GM12873 (cell line): ENCODE results near the gene APOL4.

ENCODE experiments used
- CTCF ChIP-seq: IDR thresholded peaks from 2 replicates; pipeline ENCODE4 v1.5.1; 2012; ENCODE audit warnings: low read depth, mild to moderate bottlenecking, moderate library complexity, low read length, control low read depth; ENCODE audit not compliant: insufficient read depth; ENCODE audit errors: missing control alignments

APOL4 gene

GRCh38 chr22:36226189-36226588 lies 24.6 kb upstream of the APOL4 start:
- TF ChIP-seq CTCF = no peak

- no peak for TF ChIP-seq CTCF
Observed at GRCh38 chr22:36225333-36225922, 23.8 kb upstream of the APOL4 start.

GRCh38 chr22:36224245-36224644 lies 22.6 kb upstream of the APOL4 start:
- no peak for TF ChIP-seq CTCF

GRCh38 chr22:36223504-36223903 lies 21.9 kb upstream of the APOL4 start:
- TF ChIP-seq CTCF = no peak

- TF ChIP-seq CTCF = no peak
Observed at GRCh38 chr22:36222887-36223450, 21.4 kb upstream of the APOL4 start.

- TF ChIP-seq CTCF = peak; percentile 88
Observed at GRCh38 chr22:36221799-36222751, 20.5 kb upstream of the APOL4 start.

- TF ChIP-seq CTCF = no peak
Observed at GRCh38 chr22:36220451-36220921, 18.9 kb upstream of the APOL4 start.
